GM12872 (cell line): ENCODE data around the gene AGAP1.
A peak's percentile ranks its signal among the peaks of the same experiment; 100 is the strongest.

Source experiments
- TF ChIP-seq, protein P1 (sequence below): IDR thresholded peaks from 3 replicates; pipeline ENCODE4 v1.5.1; 2011; ENCODE audit warnings: low read depth, mild to moderate bottlenecking, low read length, moderate library complexity; ENCODE audit not compliant: insufficient read depth

The AGAP1 gene

DNA sequence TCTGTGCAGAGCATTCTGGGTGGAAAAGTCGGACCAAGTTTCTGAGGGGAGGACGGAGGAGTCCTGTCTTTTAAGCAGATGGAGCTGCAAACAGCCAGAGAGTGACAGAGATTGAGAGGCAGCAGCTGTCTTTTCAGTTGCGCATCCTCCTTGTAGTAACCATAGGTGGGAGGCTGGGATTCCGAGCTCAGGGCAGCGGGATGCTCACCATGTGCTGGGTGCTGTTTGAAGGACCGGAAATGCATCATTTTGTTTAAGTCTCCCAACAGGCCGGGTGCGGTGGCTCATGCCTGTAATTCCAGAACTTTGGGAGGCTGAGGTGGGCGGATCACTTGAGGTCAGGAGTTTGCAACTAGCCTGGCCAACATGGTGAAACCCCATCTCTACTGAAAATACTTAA is 93.4 kb downstream of the AGAP1 start:
- TF ChIP-seq, protein P1, sequence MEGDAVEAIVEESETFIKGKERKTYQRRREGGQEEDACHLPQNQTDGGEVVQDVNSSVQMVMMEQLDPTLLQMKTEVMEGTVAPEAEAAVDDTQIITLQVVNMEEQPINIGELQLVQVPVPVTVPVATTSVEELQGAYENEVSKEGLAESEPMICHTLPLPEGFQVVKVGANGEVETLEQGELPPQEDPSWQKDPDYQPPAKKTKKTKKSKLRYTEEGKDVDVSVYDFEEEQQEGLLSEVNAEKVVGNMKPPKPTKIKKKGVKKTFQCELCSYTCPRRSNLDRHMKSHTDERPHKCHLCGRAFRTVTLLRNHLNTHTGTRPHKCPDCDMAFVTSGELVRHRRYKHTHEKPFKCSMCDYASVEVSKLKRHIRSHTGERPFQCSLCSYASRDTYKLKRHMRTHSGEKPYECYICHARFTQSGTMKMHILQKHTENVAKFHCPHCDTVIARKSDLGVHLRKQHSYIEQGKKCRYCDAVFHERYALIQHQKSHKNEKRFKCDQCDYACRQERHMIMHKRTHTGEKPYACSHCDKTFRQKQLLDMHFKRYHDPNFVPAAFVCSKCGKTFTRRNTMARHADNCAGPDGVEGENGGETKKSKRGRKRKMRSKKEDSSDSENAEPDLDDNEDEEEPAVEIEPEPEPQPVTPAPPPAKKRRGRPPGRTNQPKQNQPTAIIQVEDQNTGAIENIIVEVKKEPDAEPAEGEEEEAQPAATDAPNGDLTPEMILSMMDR: no peak

DNA sequence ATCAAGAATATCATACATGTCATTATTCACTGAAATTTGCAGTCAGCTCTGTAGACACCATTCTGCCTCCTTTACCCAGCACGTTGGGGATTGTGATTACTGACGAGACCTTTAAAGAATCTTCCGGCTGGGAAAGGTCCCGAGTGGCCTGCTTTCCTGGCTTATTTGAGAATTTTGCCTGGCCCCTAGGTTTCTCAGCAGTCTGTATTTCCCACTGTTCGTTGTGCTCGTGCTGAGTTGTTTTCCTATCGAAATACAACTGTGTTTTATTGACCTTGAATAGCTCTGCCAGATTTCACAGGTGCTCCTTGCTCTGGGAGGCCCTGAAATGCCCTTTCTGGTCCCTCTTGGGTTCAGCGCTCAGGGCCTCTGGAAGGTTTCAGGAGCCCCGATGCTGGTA is 94.9 kb downstream of the AGAP1 start:
- TF ChIP-seq, protein P1: no peak

DNA sequence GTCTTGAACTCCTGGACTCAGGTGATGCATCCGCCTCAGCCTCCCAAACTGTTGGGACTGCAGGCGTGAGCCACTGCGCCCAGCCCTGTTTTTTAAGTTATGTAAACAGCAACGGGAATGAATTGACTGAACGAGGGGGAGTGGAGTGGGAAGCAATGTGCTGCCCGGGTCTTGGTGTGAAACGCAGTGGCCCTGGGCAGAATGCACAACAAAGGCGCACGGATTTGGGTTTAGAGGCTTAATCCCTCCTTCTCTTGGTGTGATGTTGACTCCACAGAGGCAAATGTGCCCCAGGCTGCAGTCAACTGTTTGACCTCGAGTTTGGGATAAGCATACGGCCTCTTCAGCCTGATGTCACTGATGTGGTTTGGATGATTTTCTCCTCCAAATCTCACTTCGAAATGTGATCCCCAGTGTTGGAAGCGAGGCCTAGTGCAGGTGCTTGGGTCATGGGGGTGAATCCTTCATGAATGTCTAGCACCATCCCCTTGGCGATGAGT is 97.4 kb downstream of the AGAP1 start:
- TF ChIP-seq, protein P1: no peak

DNA sequence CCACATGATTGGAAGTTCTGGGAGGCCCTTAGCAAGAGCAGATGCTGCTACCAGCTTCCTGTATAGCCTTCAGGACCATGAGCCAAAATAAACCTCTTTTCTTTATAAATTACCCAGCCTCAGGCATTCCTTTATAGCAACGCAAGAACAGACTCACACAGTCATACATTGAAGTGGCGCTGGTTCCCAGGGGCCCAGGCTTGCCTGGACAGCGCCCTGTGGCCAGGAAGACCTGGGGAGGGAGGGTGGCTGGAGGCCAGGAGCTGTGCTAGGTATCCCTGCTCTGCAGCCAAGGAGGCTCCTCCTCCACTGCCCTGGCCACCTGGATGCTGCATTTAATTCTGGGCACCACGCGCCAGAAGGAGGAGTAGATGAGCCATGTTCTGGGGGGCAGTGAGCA is 98.1 kb downstream of the AGAP1 start:
- TF ChIP-seq, protein P1: no peak

DNA sequence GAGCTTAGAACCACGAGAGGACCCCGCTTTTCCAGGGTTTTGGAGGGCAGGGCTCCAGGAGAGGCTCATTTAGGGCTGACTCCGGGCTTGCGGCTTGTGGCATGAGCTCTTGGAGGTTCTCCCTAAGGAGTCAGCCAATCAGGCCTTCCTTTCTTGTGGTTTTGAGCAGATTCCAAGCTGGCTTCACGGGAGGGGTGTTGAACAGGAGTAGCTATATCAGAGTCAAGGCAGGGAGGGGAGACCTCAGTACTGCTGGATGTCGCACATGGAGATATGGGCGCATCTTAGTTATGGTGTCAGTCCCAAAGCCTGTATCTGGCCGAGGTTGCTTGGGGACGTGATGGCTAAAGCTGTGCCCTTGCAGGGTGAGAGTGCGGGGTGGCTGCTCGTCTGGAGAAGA is 98.6 kb downstream of the AGAP1 start:
- TF ChIP-seq, protein P1: no peak

DNA sequence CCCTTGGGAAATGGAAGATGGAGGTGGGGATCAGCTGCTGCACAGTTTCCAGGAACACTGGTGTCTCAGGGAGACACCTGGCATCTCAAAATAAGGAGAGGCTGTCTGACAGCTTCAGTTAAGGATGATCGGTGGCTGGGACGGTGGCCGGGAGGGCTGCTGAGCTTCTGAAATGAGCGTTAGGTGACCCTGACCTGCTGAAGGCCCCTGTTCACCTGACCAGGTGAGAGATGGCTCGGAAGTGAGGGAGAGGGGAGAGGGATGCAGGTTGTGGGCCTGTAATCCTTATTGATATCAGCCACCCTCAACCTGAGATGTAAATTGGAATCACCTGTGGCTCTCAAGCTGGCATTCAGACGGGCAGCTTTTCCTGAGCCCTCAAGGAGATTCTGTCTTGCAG is 99.0 kb downstream of the AGAP1 start:
- TF ChIP-seq, protein P1: no peak

DNA sequence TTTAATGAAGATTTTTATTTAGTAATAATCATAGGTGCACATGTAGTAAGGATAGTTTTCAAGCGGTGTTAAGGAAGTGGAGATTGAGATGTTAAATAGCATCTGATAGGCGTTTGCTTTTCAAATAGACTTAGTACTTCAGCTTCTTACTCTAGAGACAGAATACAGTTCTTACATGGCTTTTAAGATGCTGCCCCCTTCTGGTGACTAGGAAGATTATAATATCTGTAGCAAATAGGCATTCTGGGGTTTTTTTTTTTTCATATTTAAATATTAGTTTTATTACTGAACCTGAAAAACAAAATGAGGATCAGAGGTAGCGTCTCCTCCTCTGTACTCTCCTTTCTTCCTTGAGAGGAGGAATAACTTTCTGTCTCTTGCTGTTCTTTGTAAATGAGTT is 100.2 kb downstream of the AGAP1 start:
- TF ChIP-seq, protein P1: peak; percentile 56
